GM18907 (cell line): ENCODE data around the gene ACTBL2.
"Not testable (repeated sequence)": the region's sequence is repeated elsewhere in the genome, so short reads cannot be mapped to it uniquely, and the experiment has no call there.

Experiments used
- ATAC-seq: cut with Tn5 transposase; IDR thresholded peaks from one replicate; pipeline ENCODE4 v1.9.1; 2021; ENCODE audit warnings: mild to moderate bottlenecking, moderate library complexity; ENCODE audit not compliant: unreplicated experiment

Gene ACTBL2

DNA sequence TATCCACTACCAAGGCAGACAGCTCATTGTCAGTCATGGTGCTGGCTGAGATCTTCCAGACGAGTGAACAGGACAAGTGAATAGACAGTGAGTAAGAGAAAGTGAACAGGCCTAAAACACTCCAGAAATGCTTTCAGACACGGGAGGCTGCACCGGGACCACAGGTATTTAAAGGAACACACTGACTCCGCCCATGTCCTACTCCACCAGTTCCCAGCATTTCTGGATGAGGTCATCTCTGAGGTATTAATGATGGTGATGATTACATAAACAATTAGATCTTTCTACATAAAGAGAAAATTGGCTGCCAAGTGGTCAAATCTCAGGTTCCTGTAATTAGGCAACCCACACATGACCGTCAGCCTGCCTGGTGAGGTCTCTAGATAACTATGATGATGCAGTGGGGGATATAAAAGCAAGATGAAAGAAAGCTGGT is at the start of gene ACTBL2:
Gene ACTBL2, minus strand, starts transcription at position 141 of the 436 bp plus-strand sequence. Its CDS starts 104 bp downstream, at position 37.
- no peak for ATAC-seq

DNA sequence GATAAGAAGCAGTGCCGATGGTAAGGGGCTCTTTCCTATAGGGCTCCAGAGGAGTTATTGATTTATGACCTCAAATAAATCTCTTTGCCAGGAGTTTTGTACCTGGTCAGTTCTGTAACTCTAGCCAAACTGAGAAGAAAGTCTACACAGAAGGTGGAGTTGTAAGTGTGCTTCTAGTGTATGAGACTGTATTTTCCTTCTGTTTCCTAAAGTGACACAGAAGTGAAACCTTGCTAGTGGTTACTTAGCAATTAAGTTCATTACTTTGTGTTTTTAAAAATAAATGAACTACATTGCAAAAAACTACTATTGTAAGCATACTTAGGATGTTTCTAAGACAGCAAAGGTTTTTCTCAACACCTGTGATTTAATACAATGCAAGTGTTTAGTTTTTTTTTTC is 48.7 kb upstream of the ACTBL2 start:
- no peak for ATAC-seq

DNA sequence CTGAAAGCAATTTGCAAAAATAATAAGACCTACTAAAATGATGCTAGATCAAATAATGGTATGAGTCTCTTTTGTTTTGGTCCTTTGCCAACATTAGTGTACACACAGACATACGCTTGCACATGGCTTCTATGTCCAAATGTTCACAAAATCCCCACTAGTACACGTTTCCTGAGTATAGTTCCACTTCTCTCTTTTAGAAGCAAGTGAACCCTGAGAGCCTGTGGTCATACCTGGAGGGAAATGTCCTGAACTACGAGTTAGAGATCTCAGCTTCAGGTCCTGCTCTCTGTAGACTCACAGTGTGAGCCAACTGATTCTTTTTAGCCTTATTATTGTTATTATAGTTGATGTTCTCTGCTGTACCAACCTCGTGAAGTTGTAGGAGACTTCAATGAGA is 47.3 kb upstream of the ACTBL2 start:
- ATAC-seq, result no peak

DNA sequence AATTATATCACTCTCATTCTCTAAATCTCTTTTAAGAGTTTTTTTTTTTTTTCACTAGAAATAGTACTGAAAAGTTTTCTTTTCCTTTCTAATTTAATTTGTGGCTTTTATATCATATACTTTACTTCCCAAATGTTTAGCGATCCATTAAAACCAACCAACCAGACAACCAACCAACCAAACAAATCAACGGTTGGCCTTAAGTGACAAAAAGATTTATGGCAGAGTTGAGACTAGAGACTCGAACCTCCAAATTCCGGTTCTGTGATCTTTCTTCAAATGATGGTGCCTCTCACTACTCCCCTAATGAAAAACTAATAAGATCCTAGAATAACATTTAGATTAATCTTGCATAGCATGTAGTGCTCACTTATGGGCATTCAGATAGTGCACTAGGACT is 45.3 kb upstream of the ACTBL2 start:
- no peak for ATAC-seq

DNA sequence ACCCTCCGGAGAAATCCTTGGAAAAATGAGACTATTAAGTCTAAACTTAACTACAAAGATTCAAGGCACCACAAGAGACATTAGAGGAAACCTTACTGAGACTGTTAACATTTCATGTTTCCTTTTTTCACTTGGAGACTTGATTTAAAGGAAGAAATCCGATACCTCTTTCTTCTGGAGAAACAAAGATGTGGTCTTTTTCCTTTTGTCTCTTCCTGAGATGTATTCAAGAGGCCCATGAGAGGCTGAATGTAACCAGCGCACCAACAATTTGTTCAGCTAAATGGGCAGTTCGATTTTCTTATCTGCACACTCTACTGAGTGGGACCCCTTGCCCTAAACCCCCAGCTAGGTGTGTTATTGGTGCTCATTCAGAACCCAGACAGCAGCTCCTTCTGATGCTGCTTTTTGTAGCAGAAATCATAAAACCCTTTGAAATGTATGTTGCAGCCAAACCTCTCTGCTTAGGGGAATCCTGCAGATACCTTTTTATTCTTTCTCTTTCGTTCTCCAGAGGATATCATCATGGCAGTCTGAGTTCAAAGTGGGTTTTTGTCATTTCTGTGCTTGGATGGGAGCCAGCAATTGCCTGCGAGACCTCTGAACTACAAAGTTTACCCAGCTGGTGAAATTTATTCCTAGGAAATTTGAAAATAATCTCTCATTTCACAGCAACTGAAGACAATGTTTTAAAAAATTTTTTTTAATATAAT is 41.9 kb upstream of the ACTBL2 start:
- no peak for ATAC-seq

DNA sequence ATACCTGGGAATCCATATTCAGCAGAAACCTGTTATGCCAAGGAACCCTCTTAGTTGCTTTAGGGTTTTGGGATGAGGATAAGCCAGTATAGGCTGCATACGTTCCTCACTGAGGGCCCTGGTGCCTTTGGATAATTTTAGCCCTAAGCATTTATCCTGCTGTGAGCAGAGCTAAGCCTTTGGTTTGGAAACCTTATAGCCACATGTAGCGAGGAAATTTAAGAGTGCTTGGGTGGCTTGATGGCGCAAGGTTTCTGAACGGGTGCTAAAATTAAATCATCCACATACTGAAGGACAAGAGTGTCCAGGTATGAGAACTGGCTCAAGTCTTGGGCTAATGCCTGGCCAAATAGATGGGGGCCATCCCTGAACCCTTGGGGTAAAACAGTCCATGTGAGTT is 39.9 kb upstream of the ACTBL2 start:
- ATAC-seq, result not testable (repeated sequence)

DNA sequence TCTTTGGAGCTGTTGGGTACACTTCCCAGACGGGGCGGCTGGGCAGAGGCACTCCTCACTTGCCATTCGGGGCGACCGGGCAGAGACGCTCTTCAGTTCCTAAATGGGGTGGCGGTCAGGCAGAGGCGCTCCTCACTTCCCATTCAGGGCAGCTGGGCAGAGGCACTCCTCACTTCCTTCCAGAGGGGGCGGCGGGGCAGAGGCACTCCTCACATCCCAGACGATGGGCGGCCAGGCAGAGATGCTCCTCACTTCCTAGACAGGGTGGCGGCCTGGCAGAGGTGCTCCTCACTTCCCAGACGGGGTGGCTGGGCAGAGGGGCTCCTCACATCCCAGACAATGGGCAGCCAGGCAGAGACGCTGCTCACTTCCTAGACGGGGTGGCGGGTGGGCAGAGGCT is 35.8 kb upstream of the ACTBL2 start:
- not testable (repeated sequence) for ATAC-seq

DNA sequence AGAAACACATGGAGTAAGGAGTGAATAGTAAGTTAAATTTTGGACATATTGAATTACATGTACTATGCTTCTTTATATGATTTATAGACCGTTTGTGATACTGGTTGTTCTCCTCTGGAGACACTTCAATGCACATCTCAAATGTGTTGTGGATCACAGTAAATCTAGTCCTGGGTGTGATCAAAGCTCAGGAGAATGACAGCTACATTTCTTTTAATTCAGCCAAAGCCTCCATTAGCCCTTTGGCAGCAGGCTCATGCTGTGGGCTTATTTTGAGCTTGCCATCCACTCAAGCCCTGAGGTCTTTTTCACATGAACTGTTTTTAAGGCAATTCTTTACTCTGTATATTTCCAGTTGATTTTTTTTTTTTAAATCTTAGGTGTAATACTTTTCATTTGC is 34.6 kb upstream of the ACTBL2 start:
- no peak for ATAC-seq

DNA sequence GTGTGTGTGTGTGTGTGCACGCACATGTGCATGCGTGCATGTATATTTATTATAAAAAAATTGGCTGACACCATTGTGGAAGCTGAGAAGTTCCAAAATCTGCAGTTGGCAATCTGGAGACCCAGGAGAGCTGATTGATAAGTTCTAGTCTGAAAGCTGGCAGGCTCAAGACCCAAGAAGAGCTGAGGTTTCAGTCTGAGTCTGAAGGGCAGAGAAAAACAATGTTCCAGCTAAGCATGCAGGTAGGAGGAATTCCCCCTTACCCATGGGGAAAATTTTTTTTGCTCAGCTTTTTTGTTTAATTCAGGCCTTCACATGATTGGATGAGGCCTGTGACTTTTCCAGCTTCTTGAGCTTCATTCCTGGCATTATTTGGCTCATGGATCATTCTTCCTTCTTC is 31.2 kb upstream of the ACTBL2 start:
- peak; percentile 79 for ATAC-seq

DNA sequence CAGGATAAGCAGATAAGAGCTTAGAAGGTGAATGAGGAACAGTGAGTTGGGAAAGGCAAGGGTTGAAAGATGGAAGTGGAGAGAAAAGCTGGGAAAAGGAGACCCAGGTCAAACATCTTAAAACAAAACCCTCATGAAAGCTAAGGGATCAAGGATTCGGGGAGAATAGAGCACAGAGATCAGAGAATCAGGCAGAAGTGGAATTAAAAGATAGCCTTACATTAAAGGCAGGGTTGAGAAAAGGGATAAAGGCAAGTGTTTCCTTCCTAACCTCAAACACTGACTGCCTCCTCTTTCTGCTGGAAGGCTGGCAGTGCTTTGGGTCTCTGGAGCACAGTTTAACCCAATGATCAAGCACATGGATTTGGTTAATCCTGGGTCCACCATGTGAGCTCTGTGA is 28.7 kb upstream of the ACTBL2 start:
- no peak for ATAC-seq

DNA sequence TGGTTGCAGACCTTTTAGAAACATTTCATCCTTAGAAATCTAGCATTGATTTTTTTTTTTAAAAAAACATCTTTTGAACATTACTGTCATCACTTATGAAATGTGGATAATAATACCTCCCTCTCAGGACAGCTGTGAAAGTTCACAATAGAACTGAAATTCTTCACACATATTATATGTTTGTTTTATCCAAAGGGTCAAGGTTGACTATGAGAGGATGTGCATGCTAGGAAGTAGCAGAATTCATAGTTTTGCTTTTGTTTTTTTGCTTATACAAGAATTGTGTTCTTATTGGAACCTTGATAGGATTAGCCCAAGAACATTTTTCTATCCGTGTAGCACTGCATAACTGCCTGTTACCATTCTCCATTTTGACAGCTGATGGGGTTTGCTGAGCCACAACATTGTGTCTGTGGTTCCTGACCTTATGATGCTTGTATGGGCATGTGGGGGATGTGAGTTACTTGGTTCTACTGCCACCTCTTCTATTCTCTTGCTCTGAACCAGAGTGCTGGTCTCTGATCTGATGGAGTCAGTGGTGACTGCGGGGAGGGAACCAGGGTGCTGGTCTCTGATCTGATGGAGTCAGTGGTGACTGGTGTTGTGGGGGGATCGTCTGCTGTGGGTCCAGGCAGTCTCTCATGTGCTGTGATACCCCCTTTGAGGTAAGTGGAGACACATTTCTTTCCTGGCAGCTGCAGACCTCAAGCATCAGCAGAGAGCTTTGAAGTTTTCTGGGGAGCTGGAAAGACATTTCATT is 27.1 kb upstream of the ACTBL2 start:
- ATAC-seq, result no peak

DNA sequence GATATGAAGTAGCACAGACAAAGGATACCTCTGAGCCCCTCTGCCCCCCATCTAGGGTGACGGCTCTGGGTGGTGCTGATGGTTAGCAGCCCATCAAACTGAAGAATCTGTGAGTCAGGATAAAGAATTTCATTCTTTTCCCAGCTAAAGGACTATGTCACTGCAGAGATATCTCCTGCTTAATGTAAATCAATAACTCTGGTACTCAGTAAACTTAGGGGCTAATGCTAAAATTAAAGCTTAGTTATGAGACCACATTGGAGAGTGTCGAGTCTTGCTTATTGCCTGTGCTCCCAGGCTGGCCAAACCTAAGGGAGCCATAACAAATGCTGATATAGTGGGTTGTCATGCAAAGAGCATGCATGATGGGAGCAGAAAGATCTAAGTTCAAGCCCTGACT is 25.6 kb upstream of the ACTBL2 start:
- no peak for ATAC-seq

DNA sequence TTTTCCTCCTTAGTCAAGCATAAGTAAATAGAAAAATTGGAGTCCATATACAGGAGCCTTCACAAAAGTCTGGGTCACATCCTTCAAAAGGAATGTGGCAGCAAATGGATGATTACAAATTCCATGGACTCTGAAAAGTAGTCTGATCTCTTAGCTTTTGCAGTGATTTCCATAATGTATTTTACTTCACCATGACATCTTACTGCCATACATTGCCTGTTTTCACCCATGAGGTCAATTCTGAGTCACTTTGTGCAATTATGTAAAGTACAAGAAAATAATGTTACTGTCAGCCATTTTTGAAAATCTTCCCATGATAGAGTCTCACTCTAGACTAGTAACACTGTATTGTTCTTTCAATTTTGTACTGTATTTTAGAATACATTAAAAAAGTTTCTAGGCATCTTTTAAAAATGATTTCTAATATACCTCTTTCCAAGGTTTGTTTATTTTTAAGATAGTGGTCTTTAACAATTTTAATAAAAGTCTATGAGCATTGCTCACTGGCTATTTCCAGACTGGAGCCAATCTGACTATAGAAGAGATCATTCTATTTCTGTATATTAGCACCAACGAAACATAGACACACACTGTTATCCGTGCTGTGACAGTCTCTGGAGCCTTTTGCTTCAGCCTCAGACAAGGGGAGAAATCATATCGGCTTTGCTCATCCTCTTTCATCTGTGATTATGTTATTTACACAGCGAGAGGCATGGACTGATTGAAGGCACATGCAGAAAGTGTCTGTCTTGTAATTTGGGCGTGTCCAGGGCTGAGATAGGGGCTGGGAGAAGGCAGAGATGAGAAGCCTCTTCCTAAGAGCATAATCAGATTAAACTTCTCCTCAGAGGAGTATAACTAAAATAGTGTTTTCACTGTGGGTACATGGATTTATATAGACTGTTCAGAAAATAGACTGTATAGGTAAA is 22.9 kb upstream of the ACTBL2 start:
- ATAC-seq, result no peak

DNA sequence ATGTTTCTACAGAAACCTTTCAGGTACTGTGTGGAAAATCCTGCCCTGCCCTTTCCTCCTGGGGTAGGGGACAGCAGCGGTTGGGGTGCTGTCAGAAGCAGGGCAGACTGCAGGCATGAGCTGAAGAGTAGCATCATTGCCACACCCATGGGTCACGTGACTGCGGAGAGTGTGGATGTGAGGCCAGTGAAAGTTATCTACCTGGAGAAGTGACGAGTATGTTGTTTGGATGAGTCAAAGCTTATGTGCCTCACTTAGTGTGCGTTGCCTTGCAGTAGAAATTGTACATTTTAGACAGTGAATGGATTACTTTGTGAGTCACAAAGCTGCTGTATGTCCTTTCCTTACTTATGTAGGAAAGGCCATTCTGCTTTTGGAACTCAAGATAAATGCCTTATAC is 21.7 kb upstream of the ACTBL2 start:
- no peak for ATAC-seq

DNA sequence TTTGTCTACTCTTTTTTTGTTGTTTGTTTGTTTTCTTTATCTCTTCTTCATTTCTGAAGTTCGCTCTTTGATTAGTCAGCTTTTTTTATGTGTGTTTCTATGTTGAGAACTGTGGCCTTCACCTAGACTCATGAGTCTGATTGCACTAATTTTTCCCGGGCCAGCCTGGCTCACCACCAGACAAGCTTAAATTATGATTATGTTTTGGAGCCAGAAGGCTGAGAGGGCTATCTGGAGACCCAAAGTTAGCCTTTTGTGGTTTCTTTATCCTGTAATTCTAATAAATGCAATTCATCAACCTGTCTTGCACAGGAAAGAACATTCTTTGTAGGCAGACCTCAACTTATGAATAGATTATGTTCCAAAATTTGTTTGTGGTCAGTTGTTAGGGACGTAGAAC is 20.8 kb upstream of the ACTBL2 start:
- no peak for ATAC-seq

DNA sequence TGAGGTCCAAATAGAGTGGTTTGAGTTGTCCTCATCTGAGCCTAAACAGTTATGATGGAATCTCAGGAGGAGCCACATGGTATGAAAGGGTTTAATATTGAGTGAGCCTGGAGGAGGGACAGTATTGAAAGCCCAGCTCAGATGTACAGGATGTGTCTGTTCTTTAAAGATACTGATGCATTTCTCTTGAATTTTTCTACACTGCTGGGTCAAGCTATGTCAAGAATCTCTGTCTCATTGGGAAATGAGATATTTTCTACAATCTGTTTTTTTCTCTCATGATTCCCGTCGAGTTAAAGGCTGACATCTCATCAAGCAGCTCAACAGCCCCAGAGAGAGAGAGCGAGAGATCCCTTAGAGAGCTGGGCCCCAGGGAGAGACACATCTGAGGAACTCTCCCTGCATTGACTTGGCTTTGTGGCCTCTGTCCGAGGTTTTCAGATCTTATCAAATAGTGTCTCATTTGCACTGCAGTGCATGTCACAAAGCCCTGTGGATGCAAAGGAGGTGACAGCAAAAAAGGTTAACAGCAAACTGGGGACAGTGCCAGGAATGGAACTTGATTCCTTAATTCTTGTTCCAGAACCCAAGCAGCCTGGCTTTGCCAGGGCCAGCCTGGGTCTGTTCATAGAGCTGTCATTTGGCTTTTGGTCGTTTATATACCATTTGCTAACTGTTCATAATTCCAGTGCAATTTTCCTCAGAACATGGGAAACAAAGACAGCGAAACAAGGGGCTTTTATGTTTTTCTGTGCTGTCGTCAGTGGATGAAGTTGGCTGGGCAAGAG is 19.0 kb upstream of the ACTBL2 start:
- ATAC-seq, result no peak

DNA sequence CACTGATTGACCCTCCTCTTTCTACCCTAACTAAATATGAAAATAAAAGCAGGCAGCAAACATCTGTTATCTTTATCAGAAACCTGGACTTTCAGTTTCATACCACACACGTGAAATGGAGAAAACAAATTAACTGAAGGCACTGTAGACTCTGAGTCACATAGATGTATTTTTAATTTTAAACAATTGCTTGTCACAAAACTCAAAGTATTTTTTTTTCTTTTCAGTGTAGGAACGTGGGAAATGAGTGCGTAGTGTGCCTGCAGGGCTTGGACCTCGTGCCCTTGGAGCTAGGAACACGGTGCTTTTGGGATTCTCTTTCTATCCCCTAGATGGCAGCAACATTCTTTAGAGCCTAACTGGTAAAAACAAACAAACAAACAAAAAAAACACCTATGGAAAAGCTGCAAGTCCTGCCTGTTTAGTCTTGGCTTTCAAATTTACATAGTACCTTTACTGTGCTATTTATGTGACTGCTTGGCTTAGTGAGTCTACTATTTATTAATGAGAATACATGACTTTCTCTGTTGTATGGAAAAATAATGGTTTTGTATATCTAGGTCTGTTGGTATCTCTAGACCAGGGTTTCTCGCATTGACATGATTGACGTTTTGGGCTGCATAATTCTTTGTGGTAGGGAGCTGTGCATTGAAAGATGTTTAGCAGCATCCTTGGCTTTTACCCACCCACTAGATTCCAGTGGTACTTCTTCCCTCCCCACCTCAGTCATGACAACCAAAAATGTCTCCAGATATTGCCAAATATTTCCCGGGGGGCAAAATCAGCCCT is 16.8 kb upstream of the ACTBL2 start:
- ATAC-seq, result peak; percentile 91

DNA sequence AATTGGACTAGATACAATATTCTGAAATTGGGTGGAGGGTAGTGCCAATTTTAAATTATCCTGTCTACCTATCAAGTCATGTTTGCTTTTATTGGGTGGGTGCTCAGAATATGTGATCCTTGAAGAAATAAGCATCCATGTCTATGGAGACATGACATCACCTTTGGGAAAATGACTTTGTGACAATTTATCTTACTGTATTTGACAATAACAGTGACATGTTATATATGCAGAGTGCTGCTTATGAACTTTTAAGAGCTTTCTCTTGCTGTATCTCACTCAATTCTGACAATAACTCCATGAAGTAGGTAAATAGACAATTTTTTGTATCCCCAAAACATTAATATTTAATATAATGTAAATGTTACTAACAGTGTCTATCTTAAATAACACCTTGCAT is 15.1 kb upstream of the ACTBL2 start:
- no peak for ATAC-seq

DNA sequence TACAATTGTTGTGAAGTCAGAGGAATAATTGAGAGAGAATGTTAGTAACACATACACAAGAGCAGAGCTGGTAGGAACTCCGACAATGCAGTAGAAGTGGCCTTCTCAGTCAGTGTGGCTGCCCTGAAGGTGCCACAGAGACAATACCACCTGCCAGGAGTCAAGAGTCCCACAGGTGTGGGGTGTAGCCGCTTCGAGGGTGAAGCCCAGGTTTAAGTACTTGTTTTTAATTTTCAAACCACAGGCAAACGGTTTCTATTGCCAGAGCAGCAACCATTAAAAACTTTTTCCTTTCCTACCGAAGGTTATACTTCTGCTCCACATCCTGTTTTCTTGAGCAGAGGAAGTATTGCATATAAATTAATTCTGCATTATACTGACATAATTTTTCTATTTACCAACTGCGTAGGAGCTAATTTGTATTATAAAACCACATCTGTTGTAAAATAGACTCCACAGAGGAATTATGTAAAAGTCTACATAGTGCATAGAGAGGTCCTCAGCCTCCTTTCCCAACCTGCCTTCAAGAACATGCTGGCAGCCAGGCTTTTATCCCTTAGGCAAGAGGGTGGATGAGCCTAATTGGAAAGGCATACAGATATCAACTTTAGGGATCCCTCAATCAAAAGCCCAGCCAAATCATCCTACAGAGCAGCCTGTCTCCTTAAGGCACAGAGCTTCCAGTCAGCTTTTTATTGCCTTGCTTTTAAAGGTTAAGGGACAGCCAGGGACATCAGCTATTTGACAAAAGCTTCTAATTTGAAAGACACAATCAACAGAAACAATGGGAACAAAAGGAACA is 12.9 kb upstream of the ACTBL2 start:
- peak; percentile 29 for ATAC-seq
